Smooth muscle cell of the brain vasculature (primary cell): ENCODE data around the gene ETAA1.

Experiments
- DNase-seq: peaks from one replicate; pipeline ENCODE4 v3.0.0-alpha.2; 2012; ENCODE audit warnings: low read depth, low spot score

The ETAA1 gene

DNA sequence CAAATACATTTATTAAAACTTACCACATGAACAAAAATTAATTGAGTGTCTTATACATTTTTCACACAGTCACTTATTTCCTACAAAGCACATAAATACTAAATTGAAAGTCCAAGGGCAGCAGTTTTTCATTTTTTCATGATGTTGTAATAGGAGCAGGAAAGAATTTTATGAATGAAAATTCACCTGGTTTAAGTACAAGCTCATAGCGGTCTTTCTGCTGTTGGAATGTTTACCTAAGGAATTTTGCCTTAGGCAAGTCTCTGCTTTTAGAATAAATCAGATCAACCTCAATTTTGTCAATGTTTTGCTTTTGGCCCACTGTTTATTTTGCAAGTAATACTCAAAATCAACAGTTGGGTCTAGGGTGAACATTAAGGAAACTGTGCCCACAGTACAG is 40.0 kb downstream of the ETAA1 start:
- no peak for DNase-seq

DNA sequence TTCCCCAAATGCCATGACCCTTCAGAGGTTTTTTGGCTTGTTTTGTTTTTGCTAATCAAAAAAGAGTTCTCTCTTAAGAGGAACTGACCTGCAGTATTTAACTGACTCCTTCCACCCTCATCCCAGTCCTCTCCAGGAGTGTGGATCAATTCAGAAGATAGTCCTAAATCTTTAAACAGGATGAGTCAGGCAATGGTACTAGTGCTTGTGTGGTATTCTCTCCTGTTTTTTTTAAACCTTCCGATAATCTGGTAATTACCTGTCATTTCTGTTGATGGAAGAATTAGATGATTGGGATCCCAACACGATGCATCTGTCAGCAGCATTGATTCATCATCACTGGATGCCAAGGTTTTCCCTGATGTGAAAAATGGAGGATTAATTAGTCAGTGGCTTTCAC is 41.2 kb downstream of the ETAA1 start:
- DNase-seq, result no peak

DNA sequence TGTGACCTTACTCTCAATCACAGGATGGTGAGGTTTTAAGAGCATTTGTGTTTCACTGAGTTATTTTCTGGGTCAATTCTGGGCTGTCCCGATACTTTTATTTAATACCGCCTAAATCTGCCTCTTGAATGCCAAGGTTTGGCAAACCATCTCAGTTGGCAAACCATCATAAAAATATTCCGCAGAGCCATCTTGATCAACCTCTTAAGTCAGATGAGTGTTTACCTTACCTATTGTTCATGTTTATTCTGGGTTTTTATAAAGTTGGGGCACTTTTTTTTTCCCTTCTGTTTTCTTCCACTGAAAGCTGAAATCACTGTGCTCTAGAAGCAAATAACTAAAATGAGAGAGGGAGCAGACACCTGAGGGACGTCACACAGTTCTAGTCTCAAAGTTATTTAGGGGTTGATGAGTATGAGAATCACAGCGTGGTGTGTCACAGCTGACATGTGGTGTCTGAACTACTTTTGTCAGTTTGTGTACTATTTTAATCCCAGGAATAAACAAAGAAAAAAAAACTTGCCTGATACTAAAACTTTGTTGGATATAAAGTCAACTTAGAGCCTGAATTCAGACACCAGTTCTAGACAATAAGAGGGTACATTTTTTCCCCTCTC is 48.6 kb downstream of the ETAA1 start:
- DNase-seq, result no peak

DNA sequence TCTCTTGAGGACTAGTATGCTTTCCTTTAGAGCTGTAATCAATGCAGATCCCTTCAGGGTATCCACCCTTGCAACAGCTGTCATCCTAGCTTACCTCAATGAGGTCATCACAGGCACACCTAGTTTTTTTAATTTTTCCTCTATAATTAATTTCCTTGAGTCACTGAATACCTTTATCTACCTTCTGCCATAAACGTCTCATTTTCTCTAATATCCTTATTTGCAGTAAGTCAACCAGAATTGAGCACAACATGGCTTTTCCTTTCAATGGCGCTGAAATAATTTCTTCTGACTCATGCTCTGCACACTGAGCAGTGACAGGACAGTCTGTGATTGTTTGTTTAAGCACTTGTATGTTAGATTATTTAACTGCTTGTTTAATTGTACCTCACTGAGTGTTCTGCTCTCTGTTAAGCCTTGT is 49.4 kb downstream of the ETAA1 start:
- no peak for DNase-seq

DNA sequence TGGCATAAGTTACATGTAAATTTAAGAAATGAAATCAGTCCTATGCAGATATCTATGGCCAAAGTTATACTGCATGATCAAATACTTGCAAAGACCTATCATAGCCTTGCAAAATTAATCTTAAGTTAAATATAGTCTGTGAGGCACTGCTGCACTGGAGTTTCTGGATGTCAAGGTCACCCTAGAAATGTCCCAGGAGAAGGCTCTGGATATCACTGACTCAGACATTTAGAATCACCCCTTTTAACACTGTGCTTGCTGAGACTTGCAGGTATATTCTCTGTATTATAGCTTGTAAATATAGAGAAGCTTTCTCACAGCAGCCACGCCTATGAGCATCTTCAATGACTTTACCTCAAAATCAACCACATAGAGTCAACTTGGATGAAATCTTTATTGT is 51.5 kb downstream of the ETAA1 start:
- no peak for DNase-seq

DNA sequence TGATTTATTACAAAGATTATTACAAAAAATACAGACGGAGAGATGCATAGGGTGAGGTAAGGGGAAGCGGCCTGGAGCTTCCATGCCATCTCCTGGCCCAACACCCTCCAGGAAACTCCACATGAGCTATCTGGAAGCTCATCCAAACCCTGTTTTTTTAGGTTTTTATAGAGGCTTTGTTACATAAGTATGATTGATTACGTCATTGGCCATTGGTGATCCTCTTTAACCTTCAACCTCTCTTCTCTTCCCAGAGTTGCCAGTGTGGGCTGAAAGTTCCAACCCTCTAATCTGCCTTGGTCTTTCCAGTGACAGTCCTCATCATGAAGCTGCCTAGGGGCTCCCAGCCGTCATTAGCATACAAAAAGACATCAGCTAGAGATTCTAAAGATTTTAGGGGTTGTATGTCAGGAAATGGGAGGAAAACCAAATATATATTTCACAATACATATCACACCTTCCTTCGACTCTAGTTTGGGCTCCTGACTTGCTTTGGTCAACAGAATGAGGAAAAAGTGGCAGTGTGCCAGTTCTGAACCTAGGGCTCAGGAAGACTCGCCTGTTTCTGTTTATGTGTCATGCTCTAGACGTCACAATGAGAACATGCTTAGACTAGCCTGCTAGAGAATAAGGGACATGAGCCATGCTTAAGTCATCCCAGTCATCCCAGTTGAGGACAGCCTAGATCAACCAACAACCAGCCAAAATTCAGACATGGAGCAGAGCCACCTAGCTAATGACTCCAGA is 54.1 kb downstream of the ETAA1 start:
- DNase-seq, result no peak

DNA sequence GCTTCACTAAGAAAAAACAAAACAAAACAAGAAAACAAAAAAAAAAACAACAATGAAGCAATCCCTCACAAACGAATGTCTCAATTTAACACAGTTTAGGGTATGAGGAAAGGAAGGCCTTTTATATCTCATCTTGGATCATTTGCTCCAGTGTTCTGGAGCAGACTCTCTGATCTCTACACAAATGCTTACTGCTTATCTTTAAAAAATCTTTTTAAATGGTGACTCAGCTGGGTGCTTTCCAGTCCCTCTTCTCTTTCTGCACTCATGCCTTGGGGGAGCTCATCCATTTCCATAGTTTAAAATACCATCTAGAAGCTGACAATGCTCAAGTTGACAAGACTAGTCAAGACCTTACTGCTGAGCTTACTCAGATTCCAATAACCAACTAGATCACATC is 56.2 kb downstream of the ETAA1 start:
- no peak for DNase-seq

DNA sequence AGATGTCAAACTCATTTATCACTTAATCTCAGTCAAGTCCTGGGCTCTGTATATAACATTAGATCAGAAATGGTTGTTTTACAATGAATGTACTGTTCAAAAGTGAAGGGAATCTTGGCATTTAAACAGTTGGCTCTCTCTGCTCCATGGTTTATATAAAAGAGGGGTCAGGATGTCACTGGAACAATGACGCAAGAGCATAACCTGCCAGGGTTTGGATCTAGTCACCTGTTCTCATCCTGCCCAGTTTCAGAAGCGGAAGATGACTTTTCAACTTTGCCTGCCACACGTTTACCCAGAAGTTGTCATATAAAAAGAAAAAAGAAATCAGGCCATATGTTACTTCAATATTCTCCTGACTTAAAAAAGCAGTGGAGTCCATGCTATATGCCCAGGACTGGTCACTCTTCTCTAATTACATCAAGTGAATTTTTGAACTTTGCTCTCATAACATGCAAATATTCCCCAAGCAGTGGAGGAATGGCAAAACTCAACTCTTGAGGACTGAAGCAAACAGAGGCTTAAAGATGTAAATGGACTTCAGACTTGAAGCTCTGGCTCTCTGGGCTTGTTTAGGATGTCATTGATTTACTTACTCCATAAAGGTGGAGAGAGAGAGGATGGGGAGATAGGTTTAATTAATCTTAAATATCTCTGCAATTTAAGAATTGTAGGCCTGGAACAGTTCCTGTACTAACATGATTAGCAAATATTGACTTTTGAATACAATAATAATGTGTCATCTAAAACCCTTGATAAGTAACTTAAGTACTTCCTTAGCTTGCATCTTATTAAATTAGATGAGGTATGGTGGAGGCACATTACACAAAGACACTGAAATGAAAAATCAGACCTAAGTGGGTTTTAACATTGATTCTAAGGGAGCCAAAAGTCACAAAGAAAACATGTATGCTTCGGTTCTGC is 58.3 kb downstream of the ETAA1 start:
- no peak for DNase-seq

DNA sequence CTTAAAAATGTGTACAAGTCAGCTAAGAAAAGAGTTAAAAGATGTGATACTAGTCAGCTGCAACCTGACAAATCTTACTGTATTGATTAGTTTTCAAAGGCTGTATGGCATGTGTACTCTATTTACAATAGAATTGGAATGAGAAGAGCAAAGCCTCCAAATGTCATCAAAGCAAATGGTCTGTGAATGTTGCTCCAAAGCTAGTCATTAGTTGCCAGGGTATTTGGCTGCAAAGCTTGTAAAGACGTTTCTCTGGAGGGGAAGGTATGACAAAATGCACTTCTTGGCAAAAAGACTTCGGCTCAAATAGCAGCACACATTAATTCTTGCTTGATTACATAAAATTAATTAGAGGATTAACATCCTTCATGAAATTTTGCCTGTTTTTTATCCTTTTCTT is 59.3 kb downstream of the ETAA1 start:
- DNase-seq, result no peak

DNA sequence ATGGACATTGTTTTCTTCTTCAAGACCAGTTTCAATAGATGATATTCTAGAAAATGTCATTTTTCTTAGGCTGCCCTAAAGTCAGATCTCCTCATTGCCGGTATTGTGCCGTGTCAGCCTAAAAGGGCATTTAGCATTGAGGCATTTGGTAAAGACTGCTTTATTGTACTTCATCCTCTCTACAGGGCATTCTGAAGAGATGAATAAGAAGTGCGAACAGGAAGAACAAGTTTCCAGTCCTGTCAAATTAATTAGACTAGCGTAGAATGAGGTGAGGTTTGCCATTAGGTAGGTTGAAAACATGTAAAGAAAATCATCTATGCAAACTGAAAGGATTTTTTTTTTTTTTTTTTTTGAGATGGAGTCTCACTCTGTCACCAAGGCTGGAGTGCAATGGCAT is 60.6 kb downstream of the ETAA1 start:
- DNase-seq, result no peak

DNA sequence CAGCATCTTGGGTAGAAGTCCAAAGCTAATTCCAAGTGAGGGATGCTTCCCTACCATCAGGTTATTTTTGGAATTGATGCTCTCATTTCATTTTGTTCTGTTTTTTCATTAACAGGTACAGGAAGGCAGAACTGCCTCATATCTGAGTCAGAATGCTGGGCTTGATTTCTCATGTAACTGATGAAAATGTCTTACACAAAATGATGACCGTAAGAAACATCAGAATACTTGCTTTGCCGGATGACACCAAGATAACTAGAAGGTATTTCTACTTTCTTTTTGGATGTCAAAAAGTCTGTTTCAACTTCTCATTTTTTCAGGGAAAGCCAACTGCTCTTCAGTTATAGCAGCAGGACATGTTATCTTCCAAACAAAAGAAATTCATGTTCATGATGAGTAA is 62.6 kb downstream of the ETAA1 start:
- DNase-seq, result no peak
